Measurements from ENCODE around the gene CLDND1.

GRCh38 chr3:98561727-98562521 is 39.2 kb upstream of the CLDND1 start:
- TF ChIP-seq CTCF (IDR thresholded peaks at IDR 0.05), result no peak
- no peak for TF ChIP-seq POLR2A (IDR thresholded peaks at IDR 0.05)
